Liver (tissue), 9 donors: ENCODE data around the gene PHIP. TPM values are rescaled to one million over a fixed set of nuclear protein-coding genes. Genes with fewer than 3 reads are reported as not detected.

Source experiments
- DNase-seq: peaks from one replicate; pipeline ENCODE4 v3.0.0-alpha.2; 2017; ENCODE audit warnings: low spot score
- H3K27ac ChIP-seq, 2 donors: one replicate each; pipeline ENCODE4 v1.7.0; 2013; ENCODE audit warnings: inconsistent platforms in 2 of 2, low read length in 2 of 2, control low read depth in 1 of 2, low read depth in 1 of 2, mild to moderate bottlenecking in 1 of 2
- H3K27me3 ChIP-seq, 4 donors: one replicate each; pipeline versions ENCODE4 v1.6.1 to v1.7.0; 2013; ENCODE audit warnings: low read length in 3 of 4, inconsistent platforms in 1 of 4, mild to moderate bottlenecking in 1 of 4, moderate library complexity in 1 of 4; ENCODE audit not compliant: control insufficient read depth in 4 of 4, insufficient read depth in 4 of 4
- H3K36me3 ChIP-seq, 4 donors: one replicate each; pipeline versions ENCODE4 v1.6.1 to v1.7.0; 2013; ENCODE audit warnings: low read length in 3 of 4, mild to moderate bottlenecking in 3 of 4, low read depth in 1 of 4, moderate library complexity in 1 of 4; ENCODE audit not compliant: control insufficient read depth in 4 of 4, insufficient read depth in 3 of 4
- H3K4me1 ChIP-seq, 4 donors: one replicate each; pipeline versions ENCODE4 v1.6.1 to v1.7.0; 2013; ENCODE audit warnings: low read length in 3 of 4, mild to moderate bottlenecking in 3 of 4, moderate library complexity in 1 of 4; ENCODE audit not compliant: control insufficient read depth in 4 of 4, insufficient read depth in 4 of 4
- H3K4me3 ChIP-seq, 3 donors: one replicate each; pipeline versions ENCODE4 v1.6.1 to v1.7.0; 2013; ENCODE audit warnings: low read length in 3 of 3, control low read depth in 1 of 3, low read depth in 1 of 3, mild to moderate bottlenecking in 1 of 3
- H3K9ac ChIP-seq, 2 donors: one replicate each; pipeline ENCODE4 v1.7.0; 2013; ENCODE audit warnings: low read length in 2 of 2, mild to moderate bottlenecking in 2 of 2, moderate library complexity in 2 of 2, control low read depth in 1 of 2, low read depth in 1 of 2
- H3K9me3 ChIP-seq, 4 donors: one replicate each; pipeline versions ENCODE4 v1.6.1 to v1.7.0; 2013; ENCODE audit warnings: low read length in 3 of 4; ENCODE audit not compliant: control insufficient read depth in 4 of 4
- EGR1 ChIP-seq, 2 donors: IDR thresholded peaks; 2 replicates each; pipeline ENCODE4 v1.6.1; 2016 to 2018; ENCODE audit warnings: antibody characterized with exemption in 2 of 2, low read depth in 2 of 2
- FOXA1 ChIP-seq: IDR thresholded peaks from 2 replicates; pipeline ENCODE4 v1.6.1; 2016; ENCODE audit warnings: antibody characterized with exemption
- FOXA2 ChIP-seq: IDR thresholded peaks from 2 replicates; pipeline ENCODE4 v1.6.1; 2016; ENCODE audit warnings: antibody characterized with exemption
- GABPA ChIP-seq, 2 donors: IDR thresholded peaks in 1 of 2; conservative IDR thresholded peaks in 1 of 2; 2 replicates each; pipeline ENCODE4 v1.6.1; 2016; ENCODE audit warnings: antibody characterized with exemption in 2 of 2, mild to moderate bottlenecking in 1 of 2, moderate library complexity in 1 of 2
- HNF4A ChIP-seq, 2 donors: conservative IDR thresholded peaks; 2 replicates each; pipeline ENCODE4 v1.6.1; 2016; ENCODE audit warnings: antibody characterized with exemption in 2 of 2, mild to moderate bottlenecking in 2 of 2
- HNF4G ChIP-seq: IDR thresholded peaks from 2 replicates; pipeline ENCODE4 v1.6.1; 2016; ENCODE audit warnings: antibody characterized with exemption
- JUND ChIP-seq, 2 donors: IDR thresholded peaks; 2 replicates each; pipeline ENCODE4 v1.6.1; 2016; ENCODE audit warnings: antibody characterized with exemption in 2 of 2
- MAX ChIP-seq: IDR thresholded peaks from 2 replicates; pipeline ENCODE4 v1.6.1; 2016; ENCODE audit warnings: antibody characterized with exemption
- NR2F2 ChIP-seq: IDR thresholded peaks from 2 replicates; pipeline ENCODE4 v1.6.1; 2016; ENCODE audit warnings: antibody characterized with exemption
- RAD21 ChIP-seq, 2 donors: IDR thresholded peaks; 2 replicates each; pipeline ENCODE4 v1.6.1; 2016; ENCODE audit warnings: antibody characterized with exemption in 2 of 2, mild to moderate bottlenecking in 2 of 2
- RXRA ChIP-seq, 2 donors: IDR thresholded peaks; 2 replicates each; pipeline ENCODE4 v1.6.1; 2017 to 2018; ENCODE audit warnings: antibody characterized with exemption in 2 of 2, mild to moderate bottlenecking in 1 of 2
- SP1 ChIP-seq: IDR thresholded peaks from 2 replicates; pipeline ENCODE4 v1.6.1; 2018; ENCODE audit warnings: antibody characterized with exemption, mild to moderate bottlenecking
- TAF1 ChIP-seq: conservative IDR thresholded peaks from 2 replicates; pipeline ENCODE4 v1.6.1; 2016; ENCODE audit warnings: antibody characterized with exemption, mild to moderate bottlenecking
- YY1 ChIP-seq: IDR thresholded peaks from 2 replicates; pipeline ENCODE4 v1.6.1; 2016; ENCODE audit warnings: antibody characterized with exemption, mild to moderate bottlenecking
- ZBTB33 ChIP-seq: IDR thresholded peaks from 2 replicates; pipeline ENCODE4 v1.6.1; 2016; ENCODE audit warnings: antibody characterized with exemption
- WGBS: extraction: QIAGEN DNeasy Blood & Tissue Kit; methylation state at CpG from one replicate; pipeline ENCODE4 v1.1.7; 2013; 5-methylcytosine and 5-hydroxymethylcytosine counted together
- polyA plus RNA-seq, 2 donors: library from polyadenylated mRNA; stranded (reverse) in 1 of 2; unstranded in 1 of 2; fragments of 200-250 nt in 1 of 2; fragments of >200 nt in 1 of 2; fragmentation: Nextera tagmentation in 1 of 2; extraction: Ambion mirVana in 1 of 2; gene quantifications; one replicate each; pipeline versions ENCODE4 v1.2.1 to v1.2.3, GENCODE V29; 2013 to 2015
- total RNA-seq, 2 donors: library from RNA; depleted of rRNA; stranded (reverse); fragments of >200 nt; gene quantifications; one replicate each; pipeline ENCODE4 v1.2.3, GENCODE V29; 2014
- TF ChIP-seq, protein P1 (sequence below): IDR thresholded peaks from 2 replicates; pipeline ENCODE4 v1.6.1; 2016; ENCODE audit warnings: antibody characterized with exemption, mild to moderate bottlenecking
- TF ChIP-seq, protein P2 (sequence below): fragments of 150-350 bp; IDR thresholded peaks from 2 replicates; pipeline ENCODE4 v1.5.1; 2017; ENCODE audit warnings: improper control_type of control experiment, low read depth, low read length; ENCODE audit not compliant: missing input control
- TF ChIP-seq, protein P3 (sequence below): IDR thresholded peaks from 2 replicates; pipeline ENCODE4 v1.6.1; 2016; ENCODE audit warnings: antibody characterized with exemption
- donor health status: healthy.
- donor health status: healthy.
- donor health status: healthy.
- donor health status: healthy.
- donor health status: healthy.

The PHIP gene
- total and polyA plus RNA-seq, 4 donors: 1.6 to 22.4 (median 9.4) TPM

GRCh38 chr6:79076160-79076559 is 1.9 kb downstream of the PHIP start:
- peak overlapping the region; percentile 87 to 94 for H3K9ac ChIP-seq
- no peak for DNase-seq
- peak overlapping the region in 2 of 3 donors; percentile 76 to 100 for H3K4me3 ChIP-seq
- WGBS: 17% methylated on average over 5 of the region's 5 CpGs
- H3K27me3 ChIP-seq: no peaks in the 10 kb centered on the region
- H3K36me3 ChIP-seq: no peaks in the 10 kb centered on the region
- peaks cover 2 to 12% (median 10%) of the 10 kb centered on the region in 4 donors for H3K4me1 ChIP-seq
- TF ChIP-seq RAD21 (IDR thresholded peaks at IDR 0.05) (no peak), ZBTB33 (no peak), EGR1 (IDR thresholded peaks at IDR 0.05; ENCODE audit: low read depth in 2 of 2) (no peak), HNF4G (no peak), RXRA (IDR thresholded peaks at IDR 0.05) (no peak), FOXA1 (no peak), JUND (IDR thresholded peaks at IDR 0.05) (no peak), FOXA2 (no peak), MAX (no peak), HNF4A (conservative IDR thresholded peaks at IDR 0.05) (no peak), SP1 (no peak)
- H3K9me3 ChIP-seq: no peaks in the 10 kb centered on the region
- H3K27ac ChIP-seq: peak overlapping the region; percentile 98 to 99

DNA sequence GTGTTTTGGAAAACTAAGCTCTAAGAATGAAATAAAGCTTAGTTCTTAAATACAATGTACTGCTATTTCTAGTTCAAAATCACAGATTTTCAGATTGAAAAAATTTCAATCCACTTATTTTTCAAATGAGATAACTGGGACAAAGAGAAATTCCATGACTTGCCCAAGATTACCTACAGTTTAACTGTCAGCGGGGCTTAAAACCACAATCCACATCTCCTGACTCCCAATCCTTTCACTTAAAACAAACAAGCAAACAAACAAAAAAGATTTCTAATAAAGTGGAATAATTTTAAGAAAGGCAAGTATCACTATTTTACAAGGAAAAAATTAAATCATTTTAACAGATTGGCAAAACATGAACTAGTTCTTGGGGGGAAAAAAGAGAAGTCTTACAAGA is 4.2 kb downstream of the PHIP start:
- 93% methylated on average over 1 of the region's 1 CpG for WGBS
- no peak overlapping the region for H3K4me3 ChIP-seq
- no peaks in the 10 kb centered on the region for H3K9me3 ChIP-seq
- no peaks in the 10 kb centered on the region for H3K36me3 ChIP-seq
- H3K9ac ChIP-seq: no peak overlapping the region
- H3K27me3 ChIP-seq: no peaks in the 10 kb centered on the region
- TF ChIP-seq FOXA2 (no peak), TAF1 (no peak), JUND (IDR thresholded peaks at IDR 0.05) (no peak)
- no peak overlapping the region for H3K27ac ChIP-seq
- DNase-seq: no peak
- peaks cover 0 to 12% (median 10%) of the 10 kb centered on the region in 4 donors for H3K4me1 ChIP-seq

DNA sequence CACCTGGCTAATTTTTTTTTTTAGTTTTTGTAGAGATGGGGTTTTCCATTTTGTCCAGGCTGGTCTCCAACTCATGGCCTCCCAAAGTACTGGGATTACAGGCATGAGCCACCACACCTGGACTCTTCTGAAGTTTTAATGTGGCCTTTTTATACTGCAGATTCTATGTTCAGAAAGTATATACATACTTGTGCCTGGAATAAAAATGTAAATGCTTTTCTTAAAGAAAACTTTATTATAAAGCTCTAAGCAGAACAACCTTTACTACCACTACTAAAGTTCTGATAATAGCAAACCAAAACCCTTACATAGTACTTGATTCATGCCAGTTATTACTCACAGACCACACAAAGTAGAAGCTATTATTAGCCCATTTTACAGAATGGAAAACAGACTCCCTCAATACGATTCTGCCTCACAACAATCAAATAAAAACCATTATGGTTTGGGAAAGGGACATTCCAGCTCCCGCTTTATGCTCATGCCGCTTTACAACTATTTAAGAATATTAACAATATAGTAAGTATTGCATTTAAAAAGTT is 5.3 kb downstream of the PHIP start:
- 96% methylated on average over 3 of the region's 3 CpGs for WGBS
- Histone ChIP-seq H3K27me3 (no peaks in the 10 kb centered on the region), H3K9ac (no peak overlapping the region), H3K36me3 (no peaks in the 10 kb centered on the region), H3K9me3 (no peaks in the 10 kb centered on the region), H3K4me1 (peaks cover 0 to 12% (median 10%) of the 10 kb centered on the region in 4 donors), H3K27ac (no peak overlapping the region), H3K4me3 (no peak overlapping the region)
- no peak for DNase-seq
- TF ChIP-seq SP1: no peak
- no peak for TF ChIP-seq EGR1 (IDR thresholded peaks at IDR 0.05; ENCODE audit: low read depth in 2 of 2)
- no peak for TF ChIP-seq TAF1
- TF ChIP-seq JUND (IDR thresholded peaks at IDR 0.05): no peak
- no peak for TF ChIP-seq GABPA (IDR thresholded peaks at IDR 0.05 in 1 of 2, conservative IDR thresholded peaks at IDR 0.05 in 1 of 2)
- TF ChIP-seq YY1: no peak
- TF ChIP-seq, protein P1, sequence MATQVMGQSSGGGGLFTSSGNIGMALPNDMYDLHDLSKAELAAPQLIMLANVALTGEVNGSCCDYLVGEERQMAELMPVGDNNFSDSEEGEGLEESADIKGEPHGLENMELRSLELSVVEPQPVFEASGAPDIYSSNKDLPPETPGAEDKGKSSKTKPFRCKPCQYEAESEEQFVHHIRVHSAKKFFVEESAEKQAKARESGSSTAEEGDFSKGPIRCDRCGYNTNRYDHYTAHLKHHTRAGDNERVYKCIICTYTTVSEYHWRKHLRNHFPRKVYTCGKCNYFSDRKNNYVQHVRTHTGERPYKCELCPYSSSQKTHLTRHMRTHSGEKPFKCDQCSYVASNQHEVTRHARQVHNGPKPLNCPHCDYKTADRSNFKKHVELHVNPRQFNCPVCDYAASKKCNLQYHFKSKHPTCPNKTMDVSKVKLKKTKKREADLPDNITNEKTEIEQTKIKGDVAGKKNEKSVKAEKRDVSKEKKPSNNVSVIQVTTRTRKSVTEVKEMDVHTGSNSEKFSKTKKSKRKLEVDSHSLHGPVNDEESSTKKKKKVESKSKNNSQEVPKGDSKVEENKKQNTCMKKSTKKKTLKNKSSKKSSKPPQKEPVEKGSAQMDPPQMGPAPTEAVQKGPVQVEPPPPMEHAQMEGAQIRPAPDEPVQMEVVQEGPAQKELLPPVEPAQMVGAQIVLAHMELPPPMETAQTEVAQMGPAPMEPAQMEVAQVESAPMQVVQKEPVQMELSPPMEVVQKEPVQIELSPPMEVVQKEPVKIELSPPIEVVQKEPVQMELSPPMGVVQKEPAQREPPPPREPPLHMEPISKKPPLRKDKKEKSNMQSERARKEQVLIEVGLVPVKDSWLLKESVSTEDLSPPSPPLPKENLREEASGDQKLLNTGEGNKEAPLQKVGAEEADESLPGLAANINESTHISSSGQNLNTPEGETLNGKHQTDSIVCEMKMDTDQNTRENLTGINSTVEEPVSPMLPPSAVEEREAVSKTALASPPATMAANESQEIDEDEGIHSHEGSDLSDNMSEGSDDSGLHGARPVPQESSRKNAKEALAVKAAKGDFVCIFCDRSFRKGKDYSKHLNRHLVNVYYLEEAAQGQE: no peak
- no peak for TF ChIP-seq RAD21 (IDR thresholded peaks at IDR 0.05)
- TF ChIP-seq FOXA2: no peak
- TF ChIP-seq, protein P2, sequence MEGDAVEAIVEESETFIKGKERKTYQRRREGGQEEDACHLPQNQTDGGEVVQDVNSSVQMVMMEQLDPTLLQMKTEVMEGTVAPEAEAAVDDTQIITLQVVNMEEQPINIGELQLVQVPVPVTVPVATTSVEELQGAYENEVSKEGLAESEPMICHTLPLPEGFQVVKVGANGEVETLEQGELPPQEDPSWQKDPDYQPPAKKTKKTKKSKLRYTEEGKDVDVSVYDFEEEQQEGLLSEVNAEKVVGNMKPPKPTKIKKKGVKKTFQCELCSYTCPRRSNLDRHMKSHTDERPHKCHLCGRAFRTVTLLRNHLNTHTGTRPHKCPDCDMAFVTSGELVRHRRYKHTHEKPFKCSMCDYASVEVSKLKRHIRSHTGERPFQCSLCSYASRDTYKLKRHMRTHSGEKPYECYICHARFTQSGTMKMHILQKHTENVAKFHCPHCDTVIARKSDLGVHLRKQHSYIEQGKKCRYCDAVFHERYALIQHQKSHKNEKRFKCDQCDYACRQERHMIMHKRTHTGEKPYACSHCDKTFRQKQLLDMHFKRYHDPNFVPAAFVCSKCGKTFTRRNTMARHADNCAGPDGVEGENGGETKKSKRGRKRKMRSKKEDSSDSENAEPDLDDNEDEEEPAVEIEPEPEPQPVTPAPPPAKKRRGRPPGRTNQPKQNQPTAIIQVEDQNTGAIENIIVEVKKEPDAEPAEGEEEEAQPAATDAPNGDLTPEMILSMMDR: no peak
- no peak for TF ChIP-seq NR2F2
- no peak for TF ChIP-seq FOXA1
- no peak for TF ChIP-seq RXRA (IDR thresholded peaks at IDR 0.05)
- TF ChIP-seq HNF4G: no peak
- no peak for TF ChIP-seq ZBTB33
- TF ChIP-seq, protein P3, sequence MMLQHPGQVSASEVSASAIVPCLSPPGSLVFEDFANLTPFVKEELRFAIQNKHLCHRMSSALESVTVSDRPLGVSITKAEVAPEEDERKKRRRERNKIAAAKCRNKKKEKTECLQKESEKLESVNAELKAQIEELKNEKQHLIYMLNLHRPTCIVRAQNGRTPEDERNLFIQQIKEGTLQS: no peak
